ENCODE measurements around the gene SLC6A18.

DNA sequence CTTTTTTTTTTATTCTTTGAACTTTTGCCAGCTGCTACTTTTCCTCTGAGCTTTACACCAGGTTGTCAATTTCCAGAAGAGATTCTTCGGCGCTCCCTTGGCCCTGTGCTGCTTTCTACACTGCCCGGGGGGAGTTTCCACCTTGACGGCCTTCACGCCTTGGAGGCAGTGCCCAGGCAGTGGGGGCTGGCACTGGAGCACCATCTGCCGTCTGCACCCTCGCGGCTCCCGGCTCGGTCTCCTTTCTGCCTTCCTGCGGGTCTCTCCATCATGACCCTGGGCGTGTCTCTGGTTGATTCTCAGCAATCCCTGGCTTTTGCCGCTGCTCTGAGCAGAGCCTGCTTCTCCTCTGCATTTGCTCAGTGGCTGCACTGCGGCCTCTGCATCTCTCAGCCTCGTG, 2.9 kb downstream of the SLC6A18 start:
- no peak for TF ChIP-seq EZH2 (optimal IDR thresholded peaks at IDR 0.05; ENCODE audit: low read depth, low read length)
- TF ChIP-seq, protein P1, sequence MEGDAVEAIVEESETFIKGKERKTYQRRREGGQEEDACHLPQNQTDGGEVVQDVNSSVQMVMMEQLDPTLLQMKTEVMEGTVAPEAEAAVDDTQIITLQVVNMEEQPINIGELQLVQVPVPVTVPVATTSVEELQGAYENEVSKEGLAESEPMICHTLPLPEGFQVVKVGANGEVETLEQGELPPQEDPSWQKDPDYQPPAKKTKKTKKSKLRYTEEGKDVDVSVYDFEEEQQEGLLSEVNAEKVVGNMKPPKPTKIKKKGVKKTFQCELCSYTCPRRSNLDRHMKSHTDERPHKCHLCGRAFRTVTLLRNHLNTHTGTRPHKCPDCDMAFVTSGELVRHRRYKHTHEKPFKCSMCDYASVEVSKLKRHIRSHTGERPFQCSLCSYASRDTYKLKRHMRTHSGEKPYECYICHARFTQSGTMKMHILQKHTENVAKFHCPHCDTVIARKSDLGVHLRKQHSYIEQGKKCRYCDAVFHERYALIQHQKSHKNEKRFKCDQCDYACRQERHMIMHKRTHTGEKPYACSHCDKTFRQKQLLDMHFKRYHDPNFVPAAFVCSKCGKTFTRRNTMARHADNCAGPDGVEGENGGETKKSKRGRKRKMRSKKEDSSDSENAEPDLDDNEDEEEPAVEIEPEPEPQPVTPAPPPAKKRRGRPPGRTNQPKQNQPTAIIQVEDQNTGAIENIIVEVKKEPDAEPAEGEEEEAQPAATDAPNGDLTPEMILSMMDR (IDR thresholded peaks at IDR 0.05; ENCODE audit: low read length) = no peak
